Measurements from ENCODE around the gene CDH4.

The CDH4 gene

GRCh38 chr20:61312925-61313324, 60.9 kb downstream of the CDH4 start:
- H3K27me3 ChIP-seq (ENCODE audit: control insufficient read depth, insufficient read depth, low read length), result peaks cover 17% of the 10 kb centered on the region

DNA sequence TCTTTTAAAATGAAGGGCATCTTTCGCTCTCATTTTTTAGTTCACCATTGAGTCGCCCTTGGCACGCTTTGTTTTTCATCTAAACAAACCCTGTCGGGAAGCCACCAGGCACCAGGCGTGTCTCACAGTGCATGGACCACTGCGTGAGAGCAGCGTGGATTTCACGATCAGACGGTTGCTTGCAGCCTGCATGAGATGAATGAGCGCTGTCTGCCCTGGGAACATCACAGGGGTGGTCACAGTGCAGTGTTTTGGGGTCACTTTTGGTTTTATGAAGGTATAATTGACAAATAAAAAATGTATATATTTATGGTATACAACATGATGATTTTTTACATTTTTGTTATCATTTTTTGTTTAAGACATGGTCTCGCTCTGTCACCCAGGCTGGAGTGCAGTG, 61.3 kb downstream of the CDH4 start:
- H3K36me3 ChIP-seq (ENCODE audit: control insufficient read depth, insufficient read depth, low read length), result no peaks in the 10 kb centered on the region
- H3K27ac ChIP-seq (ENCODE audit: low read depth, low read length), result no peak overlapping the region
- no peak overlapping the region for H3K9ac ChIP-seq (ENCODE audit: low read length)
- H3K27me3 ChIP-seq (ENCODE audit: control insufficient read depth, insufficient read depth, low read length), result peaks cover 21% of the 10 kb centered on the region
- H3K9me3 ChIP-seq (ENCODE audit: control insufficient read depth, insufficient read depth, low read depth, low read length), result no peaks in the 10 kb centered on the region
- H3K4me3 ChIP-seq (ENCODE audit: low read depth, low read length), result no peak overlapping the region
- H3K4me1 ChIP-seq (ENCODE audit: control insufficient read depth, insufficient read depth, low read length), result peaks cover 9% of the 10 kb centered on the region

More at GRCh38 chr20:61312925-61313324, 60.9 kb downstream of the CDH4 start:
- no peaks in the 10 kb centered on the region for H3K9me3 ChIP-seq (ENCODE audit: control insufficient read depth, insufficient read depth, low read depth, low read length)
- H3K36me3 ChIP-seq (ENCODE audit: control insufficient read depth, insufficient read depth, low read length), result no peaks in the 10 kb centered on the region
- no peak overlapping the region for H3K9ac ChIP-seq (ENCODE audit: low read length)
- peaks cover 12% of the 10 kb centered on the region for H3K4me1 ChIP-seq (ENCODE audit: control insufficient read depth, insufficient read depth, low read length)
- no peak overlapping the region for H3K4me3 ChIP-seq (ENCODE audit: low read depth, low read length)
- H3K27ac ChIP-seq (ENCODE audit: low read depth, low read length), result no peak overlapping the region

DNA sequence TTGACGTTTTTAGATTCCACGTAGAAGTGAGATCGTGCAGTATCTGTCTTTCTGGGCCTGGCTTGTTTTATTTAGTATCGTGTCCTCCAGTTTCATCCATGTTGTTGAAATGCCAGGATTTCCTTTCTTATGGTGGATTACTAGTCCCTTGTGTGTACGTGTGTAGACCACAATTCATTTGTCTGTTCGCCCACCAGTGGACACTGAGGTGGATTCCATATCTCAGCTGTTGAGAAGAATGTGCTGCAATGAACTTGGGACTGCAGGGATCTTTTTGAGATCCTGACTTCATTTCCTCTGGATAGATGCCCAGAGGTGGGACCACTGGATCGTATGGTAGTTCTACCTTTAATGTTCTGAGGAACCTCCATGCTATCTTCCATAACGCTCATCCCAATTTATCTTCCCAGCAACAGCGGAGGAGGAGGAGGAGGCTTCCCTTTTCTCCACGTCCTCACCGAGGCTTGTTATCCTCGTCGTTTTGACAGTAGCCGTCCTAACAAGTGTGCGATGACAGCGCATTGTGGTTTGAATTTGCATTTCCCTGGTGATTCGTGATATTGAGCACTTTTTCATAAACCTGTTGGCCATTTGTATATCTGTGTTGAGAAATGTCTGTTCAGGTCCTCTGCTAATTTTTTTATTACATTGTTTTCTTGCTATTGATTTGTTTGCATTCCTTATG, 62.4 kb downstream of the CDH4 start:
- Histone ChIP-seq H3K9me3 (ENCODE audit: control insufficient read depth, insufficient read depth, low read depth, low read length) (no peaks in the 10 kb centered on the region), H3K4me1 (ENCODE audit: control insufficient read depth, insufficient read depth, low read length) (0 out of 2 replicates have a peak, but pooled peaks cover 4% of the 10 kb centered on the region), H3K9ac (ENCODE audit: low read length) (no peak overlapping the region), H3K27me3 (ENCODE audit: control insufficient read depth, insufficient read depth, low read length) (peaks cover 23% of the 10 kb centered on the region), H3K36me3 (ENCODE audit: control insufficient read depth, insufficient read depth, low read length) (no peaks in the 10 kb centered on the region), H3K4me3 (ENCODE audit: low read depth, low read length) (no peak overlapping the region), H3K27ac (ENCODE audit: low read depth, low read length) (no peak overlapping the region)

- Histone ChIP-seq H3K36me3 (ENCODE audit: control insufficient read depth, insufficient read depth, low read length) (no peaks in the 10 kb centered on the region), H3K9me3 (ENCODE audit: control insufficient read depth, insufficient read depth, low read depth, low read length) (no peaks in the 10 kb centered on the region), H3K4me3 (ENCODE audit: low read depth, low read length) (no peak overlapping the region), H3K9ac (ENCODE audit: low read length) (no peak overlapping the region), H3K27ac (ENCODE audit: low read depth, low read length) (no peak overlapping the region), H3K27me3 (ENCODE audit: control insufficient read depth, insufficient read depth, low read length) (peaks cover 23% of the 10 kb centered on the region), H3K4me1 (ENCODE audit: control insufficient read depth, insufficient read depth, low read length) (0 out of 2 replicates have a peak, but pooled peaks cover 4% of the 10 kb centered on the region)
Observed at GRCh38 chr20:61315319-61315718, 63.3 kb downstream of the CDH4 start.

DNA sequence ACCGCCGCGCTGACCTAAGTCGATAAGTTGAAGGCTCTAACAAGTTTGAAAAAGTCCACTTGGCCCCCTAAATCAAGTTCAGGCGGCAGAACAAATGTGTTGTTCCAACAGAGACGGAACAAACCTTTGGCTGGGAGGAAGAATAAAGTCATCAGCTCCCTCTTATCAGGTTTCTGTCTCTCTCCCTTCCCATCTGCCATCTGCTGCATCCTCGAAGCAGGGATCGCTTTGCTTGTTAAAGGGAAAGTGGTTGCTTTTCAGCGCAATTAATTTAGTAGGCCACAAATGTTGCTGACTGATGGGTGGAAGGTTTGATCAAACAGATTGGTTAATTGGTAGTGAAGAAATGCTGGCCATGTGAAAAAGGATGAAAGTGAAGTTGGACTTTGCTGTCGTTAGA, 64.3 kb downstream of the CDH4 start:
- no peaks in the 10 kb centered on the region for H3K9me3 ChIP-seq (ENCODE audit: control insufficient read depth, insufficient read depth, low read depth, low read length)
- H3K27ac ChIP-seq (ENCODE audit: low read depth, low read length), result no peak overlapping the region
- no peaks in the 10 kb centered on the region for H3K36me3 ChIP-seq (ENCODE audit: control insufficient read depth, insufficient read depth, low read length)
- H3K27me3 ChIP-seq (ENCODE audit: control insufficient read depth, insufficient read depth, low read length), result peaks cover 23% of the 10 kb centered on the region
- H3K4me1 ChIP-seq (ENCODE audit: control insufficient read depth, insufficient read depth, low read length), result 0 out of 2 replicates have a peak, but pooled peaks cover 4% of the 10 kb centered on the region
- no peak overlapping the region for H3K9ac ChIP-seq (ENCODE audit: low read length)
- no peak overlapping the region for H3K4me3 ChIP-seq (ENCODE audit: low read depth, low read length)

DNA sequence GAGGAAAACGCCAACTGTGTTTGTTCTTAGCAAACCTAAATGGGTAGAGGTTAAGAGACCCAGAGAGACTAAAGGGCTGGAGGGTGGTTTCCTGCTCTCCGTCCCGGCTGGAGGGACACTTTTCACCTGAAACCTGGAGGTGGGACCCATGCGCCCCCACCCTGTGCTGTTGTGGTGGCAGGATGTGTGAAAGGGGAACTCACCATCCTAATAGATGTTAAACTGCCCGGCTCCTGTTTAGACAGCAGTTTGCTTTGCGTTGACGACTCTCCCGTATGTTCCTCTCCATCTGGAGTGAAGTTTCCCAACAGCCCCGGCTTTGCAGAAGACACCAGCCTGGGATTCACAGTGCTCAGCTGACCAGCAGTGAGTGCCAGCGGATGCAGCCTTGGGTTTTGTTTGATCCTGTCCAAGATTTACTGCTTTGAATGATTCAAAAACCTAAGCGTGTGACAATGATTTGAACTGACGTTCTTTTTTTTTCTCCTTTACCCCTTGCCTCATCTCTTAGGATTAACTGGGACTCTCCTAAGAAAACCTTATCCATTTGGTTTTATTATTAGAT, 66.0 kb downstream of the CDH4 start:
- 0 out of 2 replicates have a peak, but pooled peaks cover 4% of the 10 kb centered on the region for H3K4me1 ChIP-seq (ENCODE audit: control insufficient read depth, insufficient read depth, low read length)
- no peak overlapping the region for H3K27ac ChIP-seq (ENCODE audit: low read depth, low read length)
- no peaks in the 10 kb centered on the region for H3K36me3 ChIP-seq (ENCODE audit: control insufficient read depth, insufficient read depth, low read length)
- H3K9me3 ChIP-seq (ENCODE audit: control insufficient read depth, insufficient read depth, low read depth, low read length), result no peaks in the 10 kb centered on the region
- peaks cover 31% of the 10 kb centered on the region for H3K27me3 ChIP-seq (ENCODE audit: control insufficient read depth, insufficient read depth, low read length)
- no peak overlapping the region for H3K9ac ChIP-seq (ENCODE audit: low read length)
- H3K4me3 ChIP-seq (ENCODE audit: low read depth, low read length), result no peak overlapping the region

DNA sequence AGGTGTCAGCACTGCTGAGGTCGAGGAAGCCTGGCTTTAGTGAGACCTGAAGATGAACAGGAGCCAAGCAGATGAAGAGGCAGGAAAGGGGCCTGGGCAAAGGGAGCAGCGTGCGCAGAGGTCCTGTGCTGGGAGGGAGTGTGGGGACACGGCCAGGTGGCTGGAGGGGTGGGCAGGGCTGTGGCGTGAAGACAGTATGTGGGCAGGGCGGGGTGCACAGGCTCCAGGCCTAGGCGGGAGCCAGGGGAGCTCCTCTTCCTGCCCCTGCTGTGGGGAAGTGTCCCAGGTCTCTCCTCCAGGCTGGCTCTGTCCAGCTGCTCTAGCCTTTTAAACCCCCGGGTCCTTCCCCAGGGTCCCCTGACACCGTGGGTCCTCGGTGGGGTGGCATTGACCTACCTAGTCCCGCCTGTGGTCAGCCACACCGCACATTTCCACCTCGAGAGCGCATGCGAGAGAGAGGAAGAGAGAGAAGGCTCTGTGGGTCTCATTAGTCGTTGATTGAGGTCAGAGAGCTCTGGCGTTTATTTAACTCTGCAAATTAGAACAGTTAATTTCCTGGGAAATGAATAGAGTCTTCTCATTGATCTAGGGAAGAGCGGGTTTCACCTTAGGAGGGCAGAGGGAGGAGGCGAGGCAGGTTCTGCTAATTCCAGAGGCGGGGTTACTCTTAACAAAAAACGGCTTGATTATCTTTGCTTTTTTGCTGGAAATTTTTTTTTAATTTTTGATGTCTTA, 68.8 kb downstream of the CDH4 start:
- Histone ChIP-seq H3K9ac (ENCODE audit: low read length) (no peak overlapping the region), H3K27ac (ENCODE audit: low read depth, low read length) (no peak overlapping the region), H3K27me3 (ENCODE audit: control insufficient read depth, insufficient read depth, low read length) (peaks cover 34% of the 10 kb centered on the region), H3K4me1 (ENCODE audit: control insufficient read depth, insufficient read depth, low read length) (0 out of 2 replicates have a peak, but pooled peaks cover 4% of the 10 kb centered on the region), H3K9me3 (ENCODE audit: control insufficient read depth, insufficient read depth, low read depth, low read length) (no peaks in the 10 kb centered on the region), H3K36me3 (ENCODE audit: control insufficient read depth, insufficient read depth, low read length) (no peaks in the 10 kb centered on the region), H3K4me3 (ENCODE audit: low read depth, low read length) (no peak overlapping the region)

- Histone ChIP-seq H3K36me3 (ENCODE audit: control insufficient read depth, insufficient read depth, low read length) (no peaks in the 10 kb centered on the region), H3K9me3 (ENCODE audit: control insufficient read depth, insufficient read depth, low read depth, low read length) (no peaks in the 10 kb centered on the region), H3K27me3 (ENCODE audit: control insufficient read depth, insufficient read depth, low read length) (peaks cover 28% of the 10 kb centered on the region), H3K27ac (ENCODE audit: low read depth, low read length) (no peak overlapping the region), H3K4me1 (ENCODE audit: control insufficient read depth, insufficient read depth, low read length) (0 out of 2 replicates have a peak, but pooled peaks cover 2% of the 10 kb centered on the region), H3K4me3 (ENCODE audit: low read depth, low read length) (no peak overlapping the region), H3K9ac (ENCODE audit: low read length) (no peak overlapping the region)
Observed at GRCh38 chr20:61321481-61321880, 69.4 kb downstream of the CDH4 start.

DNA sequence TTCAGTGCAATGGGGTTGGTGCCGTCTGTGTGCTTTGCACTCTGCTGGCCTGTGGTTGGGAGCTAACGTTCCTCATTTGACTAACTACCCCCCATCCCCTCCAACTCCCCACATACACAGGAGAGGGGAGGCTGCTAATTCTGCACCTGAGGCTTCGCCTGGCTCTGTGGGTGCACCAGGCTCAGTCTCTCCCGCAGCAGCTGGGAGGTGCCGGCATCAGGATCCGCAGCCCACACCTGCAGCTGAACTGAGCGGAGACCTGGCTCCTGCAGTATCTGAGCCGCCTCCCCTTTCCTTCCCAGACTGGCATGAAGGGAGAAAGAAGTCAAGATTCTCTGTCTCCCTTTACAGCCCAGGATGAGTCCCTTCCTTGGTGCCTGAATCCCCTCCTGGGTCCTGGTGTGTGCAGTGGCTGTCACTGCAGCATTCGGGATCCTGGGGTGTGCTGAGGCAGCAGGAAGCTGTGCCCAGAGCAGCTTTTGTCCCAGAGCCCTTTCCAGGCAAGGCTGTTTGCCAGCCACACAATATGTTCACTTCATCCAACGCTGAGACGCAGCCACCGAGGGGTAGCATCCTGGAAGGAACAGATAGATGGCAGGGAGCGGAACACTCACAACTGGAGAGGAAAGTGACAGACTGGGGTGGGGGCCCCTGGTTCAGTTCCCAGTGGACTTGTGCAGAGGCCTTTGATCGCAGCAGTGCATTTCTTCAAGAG, 70.2 kb downstream of the CDH4 start:
- Histone ChIP-seq H3K36me3 (ENCODE audit: control insufficient read depth, insufficient read depth, low read length) (no peaks in the 10 kb centered on the region), H3K4me1 (ENCODE audit: control insufficient read depth, insufficient read depth, low read length) (no peaks in the 10 kb centered on the region), H3K27me3 (ENCODE audit: control insufficient read depth, insufficient read depth, low read length) (peaks cover 32% of the 10 kb centered on the region), H3K4me3 (ENCODE audit: low read depth, low read length) (no peak overlapping the region), H3K27ac (ENCODE audit: low read depth, low read length) (no peak overlapping the region), H3K9ac (ENCODE audit: low read length) (no peak overlapping the region), H3K9me3 (ENCODE audit: control insufficient read depth, insufficient read depth, low read depth, low read length) (no peaks in the 10 kb centered on the region)

GRCh38 chr20:61324906-61325305, 72.8 kb downstream of the CDH4 start:
- H3K36me3 ChIP-seq (ENCODE audit: control insufficient read depth, insufficient read depth, low read length), result no peaks in the 10 kb centered on the region
- H3K27ac ChIP-seq (ENCODE audit: low read depth, low read length), result no peak overlapping the region
- H3K27me3 ChIP-seq (ENCODE audit: control insufficient read depth, insufficient read depth, low read length), result peaks cover 36% of the 10 kb centered on the region
- H3K4me3 ChIP-seq (ENCODE audit: low read depth, low read length), result no peak overlapping the region
- no peaks in the 10 kb centered on the region for H3K9me3 ChIP-seq (ENCODE audit: control insufficient read depth, insufficient read depth, low read depth, low read length)
- H3K4me1 ChIP-seq (ENCODE audit: control insufficient read depth, insufficient read depth, low read length), result no peaks in the 10 kb centered on the region
- no peak overlapping the region for H3K9ac ChIP-seq (ENCODE audit: low read length)
